GM12874 (cell line): Measurements from ENCODE around the gene CLASP1.

Source experiments
- TF ChIP-seq, protein P1 (sequence below): IDR thresholded peaks from 2 replicates; pipeline ENCODE4 v1.5.1; 2011; ENCODE audit warnings: low read depth, mild to moderate bottlenecking, control low read depth, low read length, moderate library complexity; ENCODE audit not compliant: insufficient read depth

CLASP1 gene

DNA sequence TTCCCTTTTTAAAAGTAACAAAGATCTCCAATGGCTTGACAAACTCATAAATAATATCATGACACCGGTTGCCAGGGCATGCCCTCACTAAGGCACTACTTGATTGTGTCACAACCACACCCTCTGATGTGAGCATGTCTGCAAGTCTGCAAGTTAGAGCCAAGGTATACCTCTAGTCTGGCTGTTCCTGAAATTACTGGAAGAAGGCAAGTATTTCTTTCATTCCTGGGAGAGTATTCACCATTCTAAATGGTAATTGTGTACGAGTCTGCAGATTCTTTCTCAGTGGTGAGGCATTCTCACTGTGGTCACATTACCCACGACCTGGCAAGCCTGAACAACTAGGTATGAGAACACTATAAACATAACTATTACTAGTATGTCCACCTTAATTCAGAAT is 144.3 kb downstream of the CLASP1 start:
- TF ChIP-seq, protein P1, sequence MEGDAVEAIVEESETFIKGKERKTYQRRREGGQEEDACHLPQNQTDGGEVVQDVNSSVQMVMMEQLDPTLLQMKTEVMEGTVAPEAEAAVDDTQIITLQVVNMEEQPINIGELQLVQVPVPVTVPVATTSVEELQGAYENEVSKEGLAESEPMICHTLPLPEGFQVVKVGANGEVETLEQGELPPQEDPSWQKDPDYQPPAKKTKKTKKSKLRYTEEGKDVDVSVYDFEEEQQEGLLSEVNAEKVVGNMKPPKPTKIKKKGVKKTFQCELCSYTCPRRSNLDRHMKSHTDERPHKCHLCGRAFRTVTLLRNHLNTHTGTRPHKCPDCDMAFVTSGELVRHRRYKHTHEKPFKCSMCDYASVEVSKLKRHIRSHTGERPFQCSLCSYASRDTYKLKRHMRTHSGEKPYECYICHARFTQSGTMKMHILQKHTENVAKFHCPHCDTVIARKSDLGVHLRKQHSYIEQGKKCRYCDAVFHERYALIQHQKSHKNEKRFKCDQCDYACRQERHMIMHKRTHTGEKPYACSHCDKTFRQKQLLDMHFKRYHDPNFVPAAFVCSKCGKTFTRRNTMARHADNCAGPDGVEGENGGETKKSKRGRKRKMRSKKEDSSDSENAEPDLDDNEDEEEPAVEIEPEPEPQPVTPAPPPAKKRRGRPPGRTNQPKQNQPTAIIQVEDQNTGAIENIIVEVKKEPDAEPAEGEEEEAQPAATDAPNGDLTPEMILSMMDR, result no peak

DNA sequence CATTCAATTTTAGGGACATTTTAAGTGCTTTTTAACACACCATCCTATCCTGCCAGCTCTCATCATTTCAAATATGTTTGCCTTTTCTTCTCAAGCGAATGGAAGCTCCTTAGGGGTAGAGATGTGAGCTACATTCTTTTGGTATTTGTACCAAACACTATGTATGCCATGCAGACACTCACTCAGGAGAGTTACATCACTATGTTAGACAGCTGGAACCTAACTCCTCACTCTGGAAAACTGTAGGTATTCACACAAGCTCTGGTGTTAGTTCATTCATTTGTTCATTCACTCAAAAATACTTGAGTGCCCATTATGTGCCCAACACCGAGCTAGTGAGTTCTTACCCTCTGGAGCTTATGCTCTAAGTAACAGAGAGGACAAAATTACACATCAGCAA is 144.9 kb downstream of the CLASP1 start:
- TF ChIP-seq, protein P1, result no peak

DNA sequence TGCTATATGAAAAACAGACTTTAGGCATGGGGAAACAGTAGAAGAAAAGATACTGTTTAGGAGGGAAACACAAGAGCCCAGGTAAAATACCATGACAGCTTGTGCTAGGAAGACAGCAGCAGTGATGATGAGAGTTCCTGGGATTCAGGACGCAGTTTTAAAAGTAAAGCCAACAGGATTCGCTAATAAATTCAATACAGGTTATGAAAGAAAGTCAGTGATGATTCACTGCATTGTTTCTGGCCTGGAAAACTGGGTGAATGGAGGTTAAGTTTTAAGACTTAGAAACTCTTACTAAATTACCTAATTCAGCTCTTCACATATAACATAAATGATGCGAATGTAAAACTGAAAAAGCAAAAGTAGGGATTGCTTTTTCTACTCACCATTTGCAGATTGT is 146.5 kb downstream of the CLASP1 start:
- TF ChIP-seq, protein P1, result no peak

DNA sequence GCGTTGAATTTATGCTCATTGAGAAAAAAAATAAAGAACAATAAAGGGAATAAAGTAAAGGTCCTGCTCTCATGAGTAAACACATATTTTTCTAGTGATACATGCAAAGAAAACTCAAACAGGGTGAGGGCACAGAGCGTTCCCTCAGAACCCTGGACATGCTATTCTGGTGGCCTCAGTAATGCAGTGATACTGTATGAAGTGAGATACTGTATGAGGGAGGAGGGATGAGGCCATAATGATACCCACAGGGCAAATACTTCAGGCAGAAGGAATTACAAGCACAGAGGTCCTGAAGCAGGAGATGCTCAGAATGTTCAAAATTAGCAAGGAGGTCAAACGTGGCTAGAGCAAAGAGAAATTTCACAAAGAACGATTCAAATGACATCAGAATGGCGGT is 147.0 kb downstream of the CLASP1 start:
- TF ChIP-seq, protein P1, result no peak

DNA sequence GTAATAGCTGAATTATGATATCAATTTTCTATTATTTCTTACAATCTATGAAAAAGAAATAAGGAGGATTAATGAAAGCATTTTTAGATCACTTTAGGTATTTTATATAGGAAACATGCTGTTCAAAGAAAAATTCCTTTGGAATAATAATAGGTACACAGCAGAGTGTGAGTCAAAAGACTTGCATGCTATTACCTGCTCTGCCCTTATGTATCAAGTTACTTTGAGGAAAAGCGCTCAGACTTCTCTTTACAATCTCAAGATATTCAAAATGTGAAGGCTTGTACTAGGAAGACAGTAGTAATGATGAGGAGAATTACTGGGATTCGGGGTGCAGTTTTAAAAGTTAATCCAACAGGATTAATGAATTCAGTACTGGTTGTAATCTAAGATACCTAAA is 147.7 kb downstream of the CLASP1 start:
- TF ChIP-seq, protein P1, result no peak

DNA sequence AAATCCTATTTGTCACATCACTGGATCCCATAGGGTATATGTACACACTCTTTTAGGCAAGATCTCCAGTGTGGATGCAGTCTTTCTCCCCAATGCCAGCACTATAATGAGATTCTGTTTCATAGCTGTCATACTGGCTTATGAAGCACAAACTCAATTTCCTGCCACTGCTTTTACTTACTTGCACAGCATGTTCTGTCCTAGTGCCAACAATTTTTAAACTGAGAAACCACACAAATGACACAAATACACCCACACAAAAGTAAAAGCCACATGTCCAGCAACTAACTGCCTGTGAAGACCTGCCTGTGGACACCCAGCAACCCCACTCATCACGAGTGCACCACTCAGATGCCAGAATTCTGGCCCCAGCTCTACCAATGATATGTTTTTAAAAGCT is 148.2 kb downstream of the CLASP1 start:
- TF ChIP-seq, protein P1, result no peak

DNA sequence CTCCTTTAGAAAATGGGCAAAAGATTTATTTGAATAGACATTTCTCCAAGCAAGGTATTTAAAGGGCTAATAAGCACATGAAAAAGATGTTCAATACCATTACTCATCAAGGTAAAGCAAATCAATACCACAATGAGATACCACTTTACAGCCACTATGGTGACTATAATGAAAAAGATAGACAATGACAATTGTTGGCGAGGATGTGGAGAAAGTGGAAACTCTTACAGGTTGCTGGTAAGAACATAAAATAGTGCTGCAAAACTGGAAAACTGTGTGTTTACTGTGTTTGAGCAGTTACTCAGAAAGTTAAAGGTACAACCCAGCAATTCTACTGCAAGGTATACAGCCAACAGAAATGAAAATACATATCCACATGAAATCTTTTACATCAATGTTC is 150.5 kb downstream of the CLASP1 start:
- TF ChIP-seq, protein P1, result no peak

DNA sequence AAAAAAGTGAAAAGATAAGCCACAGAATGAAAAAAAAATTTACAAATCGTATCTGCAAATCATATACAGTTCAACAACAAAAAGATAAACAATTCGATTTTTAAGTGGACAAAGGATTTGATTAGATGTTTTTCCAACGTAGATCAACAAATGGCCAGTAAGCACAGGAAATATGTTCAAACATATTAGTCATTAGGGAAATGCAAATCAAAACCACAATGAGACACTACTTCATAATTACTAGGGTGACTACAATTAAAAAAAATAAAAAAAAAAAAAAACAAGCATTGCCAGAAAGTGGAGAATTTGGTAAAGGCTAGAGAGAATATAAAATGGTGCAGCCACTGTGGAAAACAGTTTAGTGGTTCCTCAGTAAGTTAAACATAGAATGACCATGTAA is 156.9 kb downstream of the CLASP1 start:
- TF ChIP-seq, protein P1, result no peak
